ENCODE measurements around the gene MORN2.
"Not testable (repeated sequence)": the region's sequence is repeated elsewhere in the genome, so short reads cannot be mapped to it uniquely, and the experiment has no call there.

Gene MORN2

GRCh38 chr2:38875576-38876367 lies at the start of gene MORN2, which contains the start of gene DHX57:
MORN2 (plus strand) TSS chr2:38875976.
DHX57 (minus strand) TSS chr2:38875934; CDS start chr2:38868405, 7,529 bp downstream.
- no peak for FAIRE-seq

GRCh38 chr2:38827539-38828145 lies 48.1 kb upstream of the MORN2 start:
- not testable (repeated sequence) for FAIRE-seq

DNA sequence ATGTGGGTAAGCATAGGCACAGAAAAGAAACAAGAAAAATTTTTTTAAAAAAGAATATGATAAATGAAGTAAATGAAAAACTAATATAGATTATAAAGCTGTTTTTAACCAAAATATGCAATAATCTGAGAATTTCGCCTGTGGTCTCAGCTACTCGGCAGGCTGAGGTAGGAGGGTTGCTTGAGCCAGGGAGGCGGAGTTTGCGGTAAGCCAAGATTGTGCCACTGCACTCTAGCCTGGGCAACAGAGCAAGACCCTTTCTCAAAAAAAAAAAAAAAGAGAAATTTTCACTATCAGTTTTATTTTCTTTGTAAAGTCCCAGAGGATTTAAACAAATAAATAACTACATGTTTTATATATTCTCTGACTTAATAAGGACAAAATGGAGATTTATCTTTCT lies 47.3 kb upstream of the MORN2 start:
- FAIRE-seq: no peak

- no peak for FAIRE-seq
Measured at GRCh38 chr2:38829971-38830370, 45.8 kb upstream of the MORN2 start.

GRCh38 chr2:38830526-38831159 lies 45.1 kb upstream of the MORN2 start:
- FAIRE-seq: no peak

GRCh38 chr2:38835015-38835601 lies 40.7 kb upstream of the MORN2 start:
- no peak for FAIRE-seq

- FAIRE-seq: no peak
Measured at GRCh38 chr2:38835990-38836389, 39.8 kb upstream of the MORN2 start.

- no peak for FAIRE-seq
Measured at GRCh38 chr2:38836791-38837190, 39.0 kb upstream of the MORN2 start.

GRCh38 chr2:38850045-38850444 lies 25.7 kb upstream of the MORN2 start:
- no peak for FAIRE-seq

- FAIRE-seq: no peak
Measured at GRCh38 chr2:38856165-38856564, 19.6 kb upstream of the MORN2 start.

DNA sequence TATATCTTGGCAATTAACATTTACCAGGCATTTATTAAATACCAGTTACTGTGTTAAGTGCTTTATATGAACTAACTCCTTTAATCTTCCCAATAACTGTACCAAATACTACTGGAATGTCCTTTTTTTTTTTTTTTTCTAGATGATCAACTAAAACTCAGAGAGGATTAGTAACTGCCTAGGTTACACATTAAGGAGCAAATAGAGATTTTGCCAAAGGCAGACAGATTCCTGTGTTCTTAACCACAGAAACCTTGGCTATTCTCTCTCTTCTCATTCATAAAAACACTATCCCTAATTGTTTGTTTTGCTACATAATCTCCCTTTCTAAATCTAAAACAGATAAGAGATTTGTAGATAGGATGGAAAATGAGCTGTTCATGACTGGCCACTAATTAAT lies 13.3 kb upstream of the MORN2 start:
- no peak for FAIRE-seq

GRCh38 chr2:38863061-38863695 lies 12.6 kb upstream of the MORN2 start:
- FAIRE-seq: no peak

DNA sequence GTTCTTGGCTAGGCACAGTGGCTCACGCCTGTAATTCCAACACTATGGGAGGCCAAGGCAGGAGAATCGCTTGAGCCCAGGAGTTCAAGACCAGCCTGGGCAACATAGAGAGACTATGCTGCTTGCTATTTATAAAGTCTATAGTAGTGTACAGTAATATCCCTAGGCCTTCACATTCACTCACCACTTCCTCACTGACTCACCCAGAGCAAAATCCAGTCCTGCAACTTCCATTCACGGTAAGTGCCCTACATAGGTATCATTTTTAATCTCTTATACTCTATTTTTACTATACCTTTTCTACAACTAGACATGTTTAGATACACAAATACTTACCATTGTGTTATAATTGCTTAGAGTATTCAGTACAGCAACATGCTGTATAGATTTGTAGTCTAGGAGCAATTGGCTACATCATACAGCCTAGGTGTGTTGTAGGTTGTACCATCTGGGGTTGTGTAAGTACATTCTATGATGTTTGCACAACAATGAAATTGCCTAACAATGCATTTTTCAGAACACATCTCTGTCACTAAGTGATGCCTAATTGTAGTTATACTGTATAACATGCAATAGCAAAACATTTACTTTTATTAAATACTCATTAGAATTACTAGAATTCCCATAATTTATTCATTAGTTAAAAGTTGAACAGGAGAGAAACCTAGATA lies 8.9 kb upstream of the MORN2 start:
- no peak for FAIRE-seq

GRCh38 chr2:38871432-38871831 lies 4.3 kb upstream of the MORN2 start:
- no peak for FAIRE-seq

GRCh38 chr2:38873763-38874162 lies 2.0 kb upstream of the MORN2 start:
- FAIRE-seq: no peak

GRCh38 chr2:38875227-38875575 lies 575 bp upstream of the MORN2 start:
- FAIRE-seq: no peak

GRCh38 chr2:38876407-38876806 lies 631 bp downstream of the MORN2 start:
- no peak for FAIRE-seq

DNA sequence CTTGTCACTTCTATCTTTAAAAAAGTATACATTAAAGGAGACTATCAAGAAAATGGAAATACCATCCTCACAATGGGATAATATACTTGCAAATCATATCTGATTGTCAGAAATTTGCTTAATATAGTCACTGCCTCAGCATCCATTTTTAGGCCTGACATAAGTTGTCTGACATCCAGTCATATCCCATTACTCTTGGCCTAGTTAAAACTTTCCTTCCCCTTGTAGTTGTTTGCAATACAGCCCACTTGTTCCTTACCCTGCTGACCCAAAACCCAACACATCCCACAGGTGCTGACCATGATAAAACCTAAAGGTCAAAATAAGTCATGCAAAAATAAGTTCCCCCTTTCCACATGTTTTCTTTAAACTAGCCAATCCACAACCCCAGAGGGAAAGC lies 10.3 kb downstream of the MORN2 start:
- FAIRE-seq: no peak

- no peak for FAIRE-seq
Measured at GRCh38 chr2:38887347-38887746, 11.6 kb downstream of the MORN2 start.

DNA sequence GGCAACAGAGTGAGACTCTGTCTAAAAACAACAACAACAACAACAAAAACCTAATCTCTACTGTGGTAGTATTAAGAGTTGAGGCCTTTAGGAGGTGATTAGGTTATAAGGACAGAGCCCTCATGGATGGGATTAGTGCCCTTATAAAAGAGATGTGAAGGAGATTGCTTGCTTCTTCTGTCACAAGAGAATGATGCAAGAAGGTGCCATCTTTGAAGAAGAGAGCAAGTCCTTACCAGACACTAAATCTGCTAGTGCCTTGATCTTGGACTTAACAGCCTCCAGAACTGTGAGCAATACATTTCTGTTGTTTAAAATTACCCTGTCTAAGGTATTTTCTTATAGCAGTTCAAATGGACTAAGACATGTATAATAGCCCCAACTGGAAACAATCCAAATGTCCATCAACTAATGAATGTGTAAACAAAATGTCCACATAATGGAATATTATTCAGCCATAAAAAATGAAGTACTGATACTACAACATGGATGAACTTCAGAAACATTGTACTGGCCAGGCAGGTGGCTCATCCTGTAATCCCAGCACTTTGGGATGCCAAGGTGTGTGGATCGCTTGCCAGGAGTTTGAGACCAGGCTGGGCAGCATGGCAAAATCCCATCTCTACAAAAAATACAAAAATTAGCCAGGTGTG lies 12.3 kb downstream of the MORN2 start:
- no peak for FAIRE-seq

DNA sequence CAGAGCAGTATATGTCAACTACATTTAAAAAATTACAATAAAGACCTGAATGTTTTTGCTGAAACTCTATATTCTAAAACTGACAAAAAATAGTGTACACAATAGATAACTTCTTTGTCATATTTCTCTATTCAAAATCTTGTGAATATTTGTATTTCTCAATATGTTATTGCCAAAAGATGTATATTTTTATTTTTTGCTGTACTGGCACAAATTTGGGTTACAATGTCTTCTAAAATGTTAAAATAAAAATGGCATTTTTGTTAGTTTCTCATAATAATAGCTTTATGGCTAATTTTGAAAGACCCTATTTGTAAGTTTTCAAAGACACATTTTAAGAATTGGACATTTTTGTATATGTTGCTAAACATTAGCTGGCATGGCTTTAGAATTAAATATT lies 13.3 kb downstream of the MORN2 start:
- FAIRE-seq: no peak

- FAIRE-seq: peak; percentile 84
Measured at GRCh38 chr2:38889575-38889974, 13.8 kb downstream of the MORN2 start, which contains the start of gene ARHGEF33. ARHGEF33 (plus strand) TSS chr2:38889875; CDS start chr2:38919448, 29,573 bp downstream.

Measured in islet of Langerhans (tissue), 1 donor.